A673 (cell line): ENCODE data around the gene TSSK6.

Source experiments
- CTCF ChIP-seq: fragments of 300-800, 200-600 bp; sonication (generic); conservative IDR thresholded peaks from 2 replicates; pipeline ENCODE4 v1.5.1; 2017; ENCODE audit warnings: low read depth, mild to moderate bottlenecking, antibody characterized with exemption, low read length, moderate library complexity, mixed read lengths
- EZH2 ChIP-seq: fragments of 200-600 bp; sonication (generic); IDR thresholded peaks from 2 replicates; pipeline ENCODE4 v1.6.1; 2017; ENCODE audit warnings: borderline replicate concordance, low read depth, mild to moderate bottlenecking, mixed read lengths, antibody characterized with exemption, low read length; ENCODE audit not compliant: poor library complexity, severe bottlenecking

GRCh38 chr19:19499272-19499995 is 15.9 kb downstream of the TSSK6 start:
- TF ChIP-seq CTCF (no peak), EZH2 (no peak)
